Glomerular endothelial cell (primary cell): ENCODE measurements around the gene SPSB1. TPM values are rescaled to one million over a fixed set of nuclear protein-coding genes. Genes with fewer than 3 reads are reported as not detected.
"Not testable (repeated sequence)": the region's sequence is repeated elsewhere in the genome, so short reads cannot be mapped to it uniquely, and the experiment has no call there.

Source experiments
- DNase-seq: peaks from one replicate; pipeline ENCODE4 v3.0.0-alpha.2; 2011; ENCODE audit warnings: low read depth, low spot score; ENCODE audit errors: extremely low read depth
- total RNA-seq: library from RNA; depleted of rRNA; stranded (reverse); fragments of >200 nt; gene quantifications from 2 replicates; pipeline ENCODE4 v1.2.3, GENCODE V29; 2015

Gene SPSB1
- total RNA-seq, 1 donor from 2014 or later: 66.0 TPM

DNA sequence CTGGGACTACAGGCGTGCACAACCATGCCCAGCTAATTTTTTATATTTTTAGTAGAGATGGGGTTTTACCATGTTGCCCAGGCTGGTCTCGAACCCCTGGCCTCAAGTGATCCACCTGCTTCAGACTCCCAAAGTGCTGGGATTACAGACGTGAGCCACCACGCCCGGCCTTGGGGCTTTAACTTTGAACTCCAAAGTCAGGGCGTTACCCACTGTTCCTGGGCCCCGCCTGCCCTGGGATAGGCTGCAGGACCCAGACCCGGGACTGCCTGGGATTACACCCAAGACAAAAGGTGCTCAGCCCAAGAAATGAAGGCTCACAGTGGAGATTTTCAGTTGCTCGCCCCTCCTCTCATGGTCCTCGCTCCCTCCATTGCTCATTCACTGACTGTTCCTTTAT, 92.7 kb downstream of the SPSB1 start:
- not testable (repeated sequence) for DNase-seq

DNA sequence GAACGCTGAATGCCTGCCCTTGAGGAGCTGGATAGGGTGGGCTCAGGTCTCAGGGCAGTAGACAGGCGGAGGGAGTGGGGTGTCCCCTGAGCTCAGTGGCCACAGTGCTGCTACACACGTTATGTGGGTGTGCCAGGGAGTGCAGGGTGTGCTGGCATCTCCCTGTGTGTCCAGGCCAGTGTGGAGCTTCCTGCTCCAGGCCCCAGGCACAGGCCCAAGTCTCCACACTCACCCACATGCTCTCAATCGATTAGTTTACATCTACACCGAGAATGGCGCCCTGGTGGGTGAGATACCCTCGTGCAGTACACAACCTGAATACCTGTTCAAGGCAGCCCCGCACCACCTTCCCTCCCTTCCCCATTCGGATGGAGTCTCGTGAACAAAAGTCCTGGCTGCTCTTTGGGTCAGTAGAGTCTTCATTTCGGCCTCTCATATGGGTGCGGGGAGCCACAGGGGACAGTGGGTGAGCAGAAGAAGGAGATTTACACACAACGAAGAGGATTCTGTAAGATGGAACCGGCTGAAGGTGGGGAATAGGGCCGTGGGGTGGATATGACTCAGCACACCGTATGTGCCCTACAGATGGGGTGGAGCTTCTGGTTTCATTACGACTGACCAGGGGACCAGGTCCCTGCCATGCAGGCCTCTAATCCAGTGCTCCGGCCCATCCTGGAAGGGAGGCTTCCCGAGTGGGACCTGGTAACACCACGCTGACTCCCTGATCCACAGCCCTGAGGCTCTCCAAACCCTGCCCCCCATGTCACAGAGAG, 93.3 kb downstream of the SPSB1 start:
- DNase-seq: no peak

DNA sequence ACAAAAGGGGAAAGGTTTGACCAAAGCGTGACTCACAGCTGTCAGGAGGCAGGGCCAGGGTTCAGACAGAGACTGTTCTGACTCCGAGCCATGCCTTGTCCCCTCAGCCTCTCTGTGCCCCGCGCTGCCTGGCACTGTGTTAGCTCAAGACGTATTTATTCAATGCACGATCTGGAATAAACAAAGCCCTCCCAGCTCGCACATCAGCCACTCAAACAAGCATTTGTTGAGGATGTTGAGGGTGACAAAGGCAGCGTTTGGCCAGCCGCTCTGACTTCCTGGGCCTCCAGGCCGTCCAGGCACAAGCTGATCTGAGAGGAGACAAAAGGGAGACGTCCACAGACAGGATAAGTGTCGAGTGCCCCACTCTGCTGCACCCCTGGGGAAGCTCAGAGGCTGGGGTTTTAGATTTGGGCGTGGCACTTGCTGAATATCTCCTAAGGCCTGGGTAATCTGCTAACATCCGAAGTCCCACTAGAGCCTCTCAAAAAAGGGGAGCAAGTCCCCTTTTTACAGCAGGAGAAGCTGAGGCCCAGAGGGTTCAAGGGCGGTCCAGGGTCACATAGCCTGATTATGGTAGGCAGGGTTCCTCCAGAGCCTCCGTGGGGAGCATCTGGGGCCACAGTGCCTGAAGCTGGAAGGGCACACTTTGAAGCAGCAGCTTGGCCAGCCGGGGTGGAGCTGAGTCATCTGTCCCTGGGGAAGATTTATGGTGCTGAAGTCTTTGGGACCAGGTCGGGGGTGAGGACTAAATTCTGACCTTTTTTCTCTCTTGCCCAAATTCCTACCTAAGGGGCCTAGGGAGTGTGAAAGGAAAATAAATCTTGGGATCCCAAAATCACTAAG, 95.9 kb downstream of the SPSB1 start:
- DNase-seq: no peak

DNA sequence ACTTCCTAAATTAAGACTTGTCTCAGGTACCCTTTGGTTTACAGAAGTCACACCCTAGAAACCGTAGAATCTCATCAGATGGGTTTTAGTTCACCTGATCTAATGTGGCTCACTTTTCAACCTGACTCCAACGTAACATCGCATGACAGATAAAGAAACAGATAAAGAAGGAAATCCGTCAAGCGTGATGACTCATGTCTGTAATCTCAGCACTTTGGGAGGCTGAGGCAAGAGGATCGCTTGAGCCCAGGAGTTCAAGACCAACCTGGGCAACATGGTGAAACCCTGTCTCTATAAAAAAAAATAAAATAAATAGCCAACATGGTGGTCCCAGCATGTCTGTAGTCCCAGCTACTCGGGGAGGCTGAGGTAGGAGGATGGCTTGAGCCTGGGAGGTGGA, 97.3 kb downstream of the SPSB1 start:
- no peak for DNase-seq

DNA sequence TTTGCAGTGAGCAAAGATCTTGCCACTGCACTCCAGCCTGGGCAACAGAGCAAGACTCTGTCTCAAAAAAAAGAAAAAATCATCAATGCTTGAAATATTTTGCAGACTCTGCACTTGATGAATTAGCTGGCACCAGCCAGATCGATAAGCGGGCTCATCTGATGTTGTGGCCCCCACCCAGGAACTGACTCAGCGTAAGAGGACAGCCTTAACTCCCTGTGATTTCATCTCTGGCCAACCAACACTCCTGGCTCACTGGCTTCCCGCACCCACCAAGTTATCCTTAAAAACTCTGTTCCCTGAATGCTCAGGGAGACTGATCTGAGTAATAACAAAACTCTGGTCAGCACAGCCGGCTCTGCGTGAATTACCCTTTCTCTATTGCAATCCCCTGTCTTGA, 98.9 kb downstream of the SPSB1 start:
- no peak for DNase-seq

DNA sequence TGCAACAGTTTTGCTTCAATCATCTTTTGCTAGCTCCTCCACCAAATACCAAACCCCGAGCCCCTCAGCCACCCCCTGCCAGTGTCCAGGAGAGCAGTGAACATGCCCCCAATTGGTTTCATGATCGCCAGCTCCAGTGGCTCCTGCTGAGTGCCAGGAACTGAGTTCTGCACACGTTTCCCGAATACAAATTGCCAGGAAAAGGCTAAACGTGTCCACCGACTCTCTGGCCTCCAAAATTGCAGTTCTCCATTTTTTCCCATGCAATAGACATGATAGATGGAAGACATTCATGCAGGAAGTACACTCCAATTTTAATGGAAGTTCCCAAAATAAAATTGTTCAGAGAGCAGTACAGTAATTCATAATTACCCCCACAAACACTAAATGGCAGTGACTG, 101.3 kb downstream of the SPSB1 start:
- no peak for DNase-seq

DNA sequence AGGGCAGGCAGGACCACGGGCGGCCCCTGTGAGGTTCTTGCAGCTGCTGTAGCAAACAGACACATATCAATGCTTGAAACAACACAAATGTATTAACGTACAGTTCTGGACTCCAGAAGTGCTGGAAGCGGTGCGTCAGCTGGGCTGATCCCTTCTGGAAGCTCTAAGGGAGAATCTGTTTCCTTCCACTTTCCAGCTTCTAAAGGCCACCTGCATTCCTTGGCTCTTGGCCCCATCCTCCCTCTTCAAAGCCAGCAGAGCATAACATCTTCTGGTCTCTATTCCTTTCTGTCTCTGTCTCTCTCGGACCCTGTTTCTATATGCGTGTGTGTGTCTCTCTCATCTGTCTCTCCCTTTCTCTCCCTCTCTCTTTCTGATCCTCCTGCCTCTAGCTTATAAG, 102.3 kb downstream of the SPSB1 start:
- no peak for DNase-seq

DNA sequence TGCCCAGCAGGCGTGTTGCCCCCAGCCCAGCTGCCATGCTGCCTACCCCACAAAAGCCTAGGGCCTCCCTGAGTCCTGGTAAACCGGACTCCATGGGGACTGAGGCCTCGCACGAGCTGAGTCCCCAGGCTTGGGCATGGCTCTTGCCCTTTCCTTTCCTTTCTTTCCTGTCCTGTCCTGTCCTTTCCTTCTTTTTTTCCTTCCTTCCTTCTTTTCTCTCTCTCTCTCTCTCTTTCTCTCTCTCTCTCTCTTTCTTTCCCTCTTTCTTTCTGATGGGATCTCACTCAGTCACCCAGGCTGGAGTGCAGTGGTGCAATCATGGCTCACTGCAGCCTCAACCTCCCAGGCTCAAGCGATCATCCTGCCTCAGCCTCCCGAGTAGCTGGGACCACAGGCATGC, 104.4 kb downstream of the SPSB1 start:
- no peak for DNase-seq

DNA sequence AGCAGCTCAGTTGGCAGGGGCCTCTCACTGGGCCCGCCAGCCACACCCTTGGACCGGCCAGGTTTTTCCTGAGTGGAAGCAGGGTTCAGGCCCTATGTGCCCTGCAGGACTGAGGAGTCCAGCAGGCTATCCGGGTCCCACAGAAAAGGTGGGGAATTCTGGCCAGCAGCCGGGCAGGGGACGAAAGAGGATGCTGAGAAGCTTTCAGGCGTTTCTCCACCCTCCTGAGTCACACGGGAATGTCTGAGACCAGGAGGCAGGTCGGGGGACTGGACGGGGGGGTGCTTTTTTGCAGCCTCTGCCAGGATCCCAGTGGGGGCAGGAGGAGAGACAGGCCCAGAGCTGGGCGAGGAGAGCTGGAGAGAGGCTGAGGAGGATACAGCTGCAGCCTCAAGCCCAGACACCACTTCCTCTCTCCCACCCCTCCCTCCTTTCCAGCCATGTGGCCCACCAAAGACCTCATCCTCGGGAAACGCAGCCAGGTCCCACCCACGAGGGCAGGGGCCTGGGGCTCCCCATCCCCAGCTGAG, 105.4 kb downstream of the SPSB1 start:
- peak; percentile 75 for DNase-seq

DNA sequence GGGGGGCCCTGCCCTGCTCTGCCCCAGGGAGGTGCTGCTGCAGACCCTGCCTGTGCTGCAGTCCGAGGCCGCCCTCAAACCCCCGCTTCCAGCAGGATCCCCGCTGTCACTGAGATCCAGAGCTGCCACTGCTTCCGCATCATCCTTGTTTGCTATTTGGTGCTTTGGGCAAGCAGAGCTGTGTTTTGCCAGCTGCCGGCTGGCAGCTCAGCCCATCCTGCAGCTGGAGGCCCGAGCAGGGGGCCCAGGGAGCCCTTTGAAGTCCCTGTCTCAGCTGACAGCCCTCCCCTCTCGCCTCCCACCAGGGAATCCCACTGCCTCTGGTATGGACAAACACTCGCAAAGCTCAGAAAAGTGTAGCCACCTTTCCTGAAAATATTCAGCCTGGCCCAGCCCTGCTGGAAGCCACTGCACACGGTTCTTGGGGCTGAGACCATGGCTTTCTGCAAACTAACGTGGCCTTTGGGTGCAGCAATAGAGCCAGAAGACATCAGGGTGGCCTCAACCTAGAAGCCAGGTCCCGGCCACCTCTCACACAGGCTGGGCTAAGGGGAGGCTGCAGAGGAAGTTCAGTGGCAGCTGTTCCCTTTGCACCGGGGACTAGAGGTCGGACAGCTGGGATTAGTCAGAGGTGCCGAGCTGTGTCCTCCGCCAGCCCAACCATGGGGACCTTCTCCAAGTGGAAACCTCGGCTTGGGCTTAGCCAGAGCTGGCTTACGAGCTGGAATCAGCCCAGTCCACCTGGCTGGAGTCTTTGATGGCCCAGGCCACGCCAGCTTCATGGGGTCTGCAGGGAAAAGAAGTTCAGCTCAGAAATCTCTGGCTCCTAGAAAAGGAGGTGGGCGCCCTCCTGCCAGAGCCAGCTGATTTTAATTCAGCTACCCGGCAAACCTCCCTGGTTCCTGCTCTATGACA, 107.1 kb downstream of the SPSB1 start:
- no peak for DNase-seq

DNA sequence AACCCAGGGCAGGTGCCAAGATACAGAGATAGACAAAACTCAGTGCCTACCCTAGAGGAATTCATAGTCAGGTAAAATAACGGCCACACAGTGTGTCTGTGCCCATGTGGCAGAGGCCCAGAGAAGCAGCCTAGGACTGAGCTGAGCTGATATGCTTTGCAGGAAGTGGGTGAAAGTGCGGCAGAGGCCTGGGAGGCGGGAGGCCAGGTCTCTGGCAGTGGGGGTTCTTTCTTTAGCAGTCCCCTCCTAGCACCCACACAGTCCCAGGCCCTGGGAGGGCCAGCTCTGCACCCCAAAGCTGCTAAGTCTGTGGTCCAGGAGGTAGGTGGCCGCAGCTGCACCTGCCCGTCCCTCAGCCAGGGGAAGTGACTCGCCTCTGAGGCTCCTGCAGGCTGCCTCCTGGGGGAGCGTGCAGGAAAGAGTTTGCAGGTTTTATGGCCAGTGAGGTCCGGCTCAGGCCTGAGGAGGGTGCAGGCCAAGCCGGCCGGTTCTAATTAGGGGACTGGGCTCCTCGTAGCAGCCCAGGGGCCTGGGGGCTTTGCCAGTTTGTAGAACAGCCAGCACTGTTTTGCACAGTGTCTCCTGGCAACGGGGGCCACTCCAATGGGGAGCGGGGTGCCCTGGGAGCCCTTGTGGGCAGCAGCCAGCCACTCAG, 107.9 kb downstream of the SPSB1 start:
- DNase-seq: no peak

DNA sequence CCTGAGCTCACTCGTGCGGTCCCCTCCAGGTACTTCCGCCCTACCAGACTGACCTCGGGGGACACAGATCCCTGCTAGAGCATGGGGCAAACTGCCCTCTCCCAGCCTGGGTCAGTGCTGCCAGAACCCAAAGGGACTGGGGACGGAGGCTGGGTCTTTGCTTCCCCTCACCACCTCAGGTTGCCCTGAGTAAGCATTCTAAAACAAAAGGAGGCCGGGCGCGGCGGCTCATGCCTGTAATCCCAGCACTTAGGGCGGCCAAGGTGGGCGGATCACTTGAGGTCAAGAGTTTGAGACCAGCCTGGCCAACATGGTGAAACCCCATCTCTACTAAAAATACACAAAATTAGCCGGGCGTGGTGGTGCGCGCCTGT, 108.4 kb downstream of the SPSB1 start:
- DNase-seq: no peak

DNA sequence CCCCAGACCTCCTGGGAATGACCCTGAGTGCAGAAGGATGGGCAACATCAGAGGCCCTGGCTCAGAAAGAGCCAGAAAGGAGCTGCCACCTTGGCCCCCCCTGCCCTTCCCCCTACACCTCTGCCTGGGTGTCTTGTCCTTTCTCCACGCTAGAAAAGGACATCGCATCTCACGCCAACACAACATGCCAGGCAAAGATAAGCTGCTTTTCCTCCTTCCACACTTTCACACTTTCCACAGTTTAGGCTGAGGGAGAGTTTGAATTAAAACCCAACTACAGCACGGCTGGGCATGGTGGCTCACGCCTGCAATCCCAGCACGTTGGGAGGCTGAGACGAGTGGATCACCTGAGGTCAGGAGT, 109.5 kb downstream of the SPSB1 start:
- DNase-seq: no peak

DNA sequence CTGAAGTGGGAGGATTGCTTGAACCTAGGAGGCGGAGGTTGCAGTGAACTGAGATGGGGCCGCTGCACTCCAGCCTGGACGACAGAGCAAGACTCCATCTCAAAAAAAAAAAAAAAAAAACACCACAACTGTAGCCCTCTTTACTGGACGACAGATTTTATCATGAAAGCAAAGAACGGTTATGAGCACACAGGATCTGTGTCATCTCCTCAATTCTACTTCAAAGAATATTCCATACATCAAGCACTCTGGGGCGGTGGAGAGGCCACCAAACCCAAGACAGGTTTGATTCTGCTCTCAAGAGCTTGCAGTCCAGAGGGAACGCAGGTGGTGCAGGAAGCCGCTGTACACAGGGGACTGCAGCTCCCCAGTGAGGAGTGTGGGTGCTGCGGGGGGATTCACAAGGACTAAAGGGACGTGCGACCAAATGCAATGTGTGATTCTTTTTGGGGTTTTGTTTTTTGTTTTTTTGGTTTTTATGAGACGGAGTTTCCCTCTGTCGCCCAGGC, 110.1 kb downstream of the SPSB1 start:
- no peak for DNase-seq

DNA sequence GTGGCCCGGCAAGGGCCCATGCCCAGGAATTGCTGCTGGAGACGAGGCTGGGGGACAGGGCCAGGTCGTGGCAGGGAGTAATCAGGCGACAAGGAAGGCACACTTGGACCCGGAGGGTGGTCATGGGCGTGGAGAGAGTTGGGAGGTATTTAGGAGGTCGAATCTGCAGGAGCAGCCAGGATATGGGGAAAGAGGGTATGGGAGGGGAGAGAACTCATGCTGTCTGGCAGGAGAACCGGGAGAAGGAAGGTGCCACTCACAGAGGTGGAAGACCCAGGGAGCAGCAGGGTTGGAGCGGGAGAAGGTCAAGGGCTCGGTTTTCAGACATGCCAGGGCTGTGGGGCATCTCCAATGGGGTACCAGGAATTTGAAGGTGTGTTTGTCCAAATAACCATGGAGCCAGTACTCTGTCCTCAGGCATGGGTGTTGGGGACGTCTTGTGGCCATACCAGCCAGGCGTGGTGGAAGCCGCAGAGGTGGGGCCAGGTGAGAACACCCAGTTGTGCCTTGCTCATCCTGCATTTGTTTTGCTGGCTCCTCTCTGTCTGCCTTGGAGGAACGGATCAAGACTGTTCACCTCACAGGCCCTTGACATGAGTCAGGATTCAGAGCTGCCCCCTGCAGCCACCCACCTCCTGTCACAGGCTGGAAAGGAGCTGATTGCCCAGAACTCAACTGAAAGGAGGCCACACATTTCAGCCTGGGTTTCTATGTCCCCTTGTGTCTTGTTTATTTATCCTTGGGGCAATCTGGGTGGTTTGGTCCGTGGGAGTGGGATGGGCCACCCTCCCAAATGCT, 111.6 kb downstream of the SPSB1 start:
- DNase-seq: no peak

DNA sequence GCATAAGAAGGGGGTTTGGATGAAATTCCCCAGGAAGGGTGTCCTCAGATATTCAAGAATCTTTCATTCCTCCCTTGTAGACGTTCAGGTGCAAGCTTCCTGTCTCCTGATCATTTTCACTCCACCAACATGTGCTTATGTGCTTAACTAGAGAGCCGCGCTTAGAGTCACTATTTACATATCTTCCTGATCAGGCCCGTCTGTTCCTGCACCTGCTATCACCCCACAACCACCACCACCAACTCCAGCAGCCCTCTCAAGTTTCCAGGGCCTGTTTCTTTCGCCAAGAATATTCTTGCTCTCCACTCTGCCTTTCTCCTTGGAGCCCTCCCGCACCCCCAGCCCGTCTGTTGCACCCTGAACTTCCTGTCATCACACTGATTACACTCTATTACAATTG, 113.4 kb downstream of the SPSB1 start:
- no peak for DNase-seq

DNA sequence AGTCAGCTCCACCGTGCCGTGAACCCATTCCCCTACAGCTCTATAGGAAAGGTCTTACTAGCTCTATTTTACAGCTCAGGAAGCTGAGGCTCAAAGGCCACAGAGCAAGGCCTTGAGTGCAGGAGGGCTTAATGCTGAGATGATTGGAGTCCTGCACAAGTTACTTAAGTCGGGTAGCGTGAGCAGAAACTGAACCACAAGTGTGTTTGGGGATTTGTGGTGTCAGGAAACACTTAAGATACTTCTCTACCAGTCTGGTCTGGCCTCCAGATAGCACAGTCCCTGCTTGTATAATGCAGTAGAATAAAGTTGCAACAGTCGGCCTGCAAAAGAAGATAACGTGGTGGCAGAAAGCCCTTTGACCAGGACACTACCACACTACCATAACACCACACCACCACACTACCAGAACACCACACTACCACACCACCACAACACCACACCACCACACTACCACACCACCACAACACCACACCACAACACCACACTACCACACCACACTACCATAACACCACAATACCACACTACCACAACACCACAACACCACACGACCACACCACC, 118.1 kb downstream of the SPSB1 start:
- DNase-seq: no peak

DNA sequence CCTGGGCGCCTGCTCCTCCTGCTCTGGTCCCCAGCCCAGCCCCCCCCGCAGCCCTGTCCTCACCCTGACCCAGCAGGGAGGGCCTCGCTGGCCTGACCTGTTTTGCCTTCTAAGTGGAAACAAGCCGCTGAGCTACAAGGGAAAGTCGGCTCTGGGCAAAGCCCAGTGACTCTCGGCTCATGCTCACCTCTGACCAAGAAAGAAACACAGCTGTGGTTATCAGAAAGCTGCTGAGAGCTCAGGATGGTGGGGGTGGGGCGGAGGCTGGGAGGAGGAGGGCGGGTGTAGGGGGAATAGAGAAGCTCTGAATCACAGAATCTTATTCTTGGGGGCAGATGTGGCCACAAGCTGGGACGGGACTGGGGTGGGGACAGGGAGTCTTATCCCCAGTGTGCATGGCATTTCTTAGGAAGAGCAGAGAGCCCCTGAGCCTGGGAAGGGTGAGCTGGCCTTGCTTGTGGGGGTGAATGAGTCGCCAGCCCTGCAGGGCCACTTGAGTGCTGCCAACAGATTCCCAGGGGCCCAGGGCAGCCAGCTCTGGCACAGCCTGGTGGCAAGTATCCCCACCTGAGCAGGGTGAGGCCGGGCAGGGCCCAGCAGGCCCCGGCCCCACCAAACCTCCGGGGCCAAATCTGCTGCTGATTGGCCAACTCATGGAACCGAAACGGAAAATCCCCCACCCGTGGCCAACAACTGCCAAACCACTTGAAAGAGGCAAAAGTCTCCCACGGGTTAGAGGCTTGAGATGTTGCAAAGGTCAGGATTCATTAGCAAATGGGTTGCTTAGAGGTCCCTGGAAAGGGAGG, 120.6 kb downstream of the SPSB1 start:
- no peak for DNase-seq
